ENCODE measurements around the gene ZNF451.

DNA sequence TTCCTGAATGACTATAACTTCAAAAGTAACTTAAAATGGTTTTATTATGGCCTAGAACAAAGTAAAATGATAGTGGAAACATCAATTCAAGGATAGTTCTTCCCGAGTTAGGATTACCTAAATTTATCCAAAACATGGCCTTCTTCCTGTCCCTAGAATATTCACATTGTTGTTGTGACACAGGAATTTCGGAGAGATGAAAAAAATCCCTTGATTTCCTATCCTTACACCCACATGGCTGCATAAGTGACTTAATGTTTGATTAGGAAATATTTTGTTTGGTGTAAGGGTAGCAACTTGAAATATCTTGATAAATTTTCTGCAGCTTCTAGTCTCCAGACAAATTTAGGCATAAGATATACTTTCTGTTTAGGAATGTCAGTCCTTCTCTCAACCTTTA is 27.8 kb downstream of the ZNF451 start:
- TF ChIP-seq TARDBP (IDR thresholded peaks at IDR 0.05) = no peak
- TF ChIP-seq BHLHE40 (IDR thresholded peaks at IDR 0.05; ENCODE audit: borderline replicate concordance) = no peak
- no peak for TF ChIP-seq FOXM1 (IDR thresholded peaks at IDR 0.05; ENCODE audit: borderline replicate concordance)
- TF ChIP-seq ZNF384 (IDR thresholded peaks at IDR 0.05) = no peak
- TF ChIP-seq SP1 (IDR thresholded peaks at IDR 0.05) = no peak
- TF ChIP-seq ELF4 (IDR thresholded peaks at IDR 0.05) = no peak
- TF ChIP-seq HDGF (IDR thresholded peaks at IDR 0.05; ENCODE audit: borderline replicate concordance) = no peak
